Activated CD8-positive, alpha-beta T cell treated with anti-CD3 and anti-CD28 coated beads, Interleukin-2, amount 10 ng/mL, durations not matched to agents 7 days and 5 days (primary cell): Measurements from ENCODE around the gene FUCA2. TPM values are rescaled to one million over a fixed set of nuclear protein-coding genes. Genes with fewer than 3 reads are reported as not detected.
"Not testable (repeated sequence)": the region's sequence is repeated elsewhere in the genome, so short reads cannot be mapped to it uniquely, and the experiment has no call there.

ENCODE experiments used
- ATAC-seq: fragments of 150-1000 bp; cut with Tn5 transposase; one replicate; pipeline ENCODE4 v1.10.0; 2021; ENCODE audit warnings: moderate library complexity
- CTCF ChIA-PET: fragments of 350-600 bp; sonication (Branson Sonifier 250); formaldehyde crosslinking; loops from one replicate; lab custom pipeline; 2021; ENCODE audit warnings: antibody characterized with exemption; lab: Charles Lee
- POLR2A ChIA-PET: fragments of 350-600 bp; sonication (Branson Sonifier 250); formaldehyde crosslinking; loops from one replicate; lab custom pipeline; 2021; ENCODE audit warnings: antibody characterized with exemption; lab: Charles Lee
- DNase-seq: peaks from one replicate; pipeline ENCODE4 v3.0.0-alpha.2; 2020
- H3K27ac Mint-ChIP-seq: one replicate; pipeline ENCODE4 v1.8.0; 2021; ENCODE audit warnings: mild to moderate bottlenecking, mixed read lengths
- H3K27me3 Mint-ChIP-seq: one replicate; pipeline ENCODE4 v1.8.0; 2021; ENCODE audit warnings: low read depth, mixed read lengths
- H3K36me3 Mint-ChIP-seq: one replicate; pipeline ENCODE4 v1.8.0; 2021; ENCODE audit warnings: low read depth, mixed read lengths
- H3K4me1 Mint-ChIP-seq: one replicate; pipeline ENCODE4 v1.8.0; 2021; ENCODE audit warnings: low read depth, mixed read lengths
- H3K4me3 Mint-ChIP-seq: one replicate; pipeline ENCODE4 v1.8.0; 2021; ENCODE audit warnings: mild to moderate bottlenecking, mixed read lengths
- H3K9me3 Mint-ChIP-seq: one replicate; pipeline ENCODE4 v1.8.0; 2022; ENCODE audit warnings: mixed read lengths; ENCODE audit not compliant: insufficient read depth
- total RNA-seq, 2 experiments: library from RNA; stranded (reverse); gene quantifications; one replicate each; pipeline ENCODE4 v1.2.3, GENCODE V29; 2021

The FUCA2 gene
- total RNA-seq, 2 experiments from 2014 or later = 10.7 to 13.8 TPM

DNA sequence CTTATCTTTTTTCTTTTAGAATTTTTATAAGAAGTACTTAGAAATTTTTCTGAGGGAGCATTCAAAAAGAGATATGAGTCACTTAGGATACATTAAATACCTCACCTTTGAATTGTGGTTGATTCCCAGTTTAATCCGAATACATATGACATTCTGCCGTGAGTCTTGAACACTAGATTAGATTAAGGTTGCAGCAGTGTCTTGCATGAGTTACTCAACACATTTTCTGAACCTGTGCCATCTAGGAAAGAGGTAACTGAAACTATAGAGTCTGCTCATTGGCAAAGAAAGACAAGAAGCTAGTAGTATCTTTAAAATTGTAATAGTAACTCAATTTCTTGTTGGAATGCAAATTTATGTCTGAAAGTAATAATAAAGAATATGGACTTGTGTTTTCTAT, 46.0 kb downstream of the FUCA2 start:
- peaks cover 21% of the 10 kb centered on the region for H3K36me3 Mint-ChIP-seq
- no peaks in the 10 kb centered on the region for H3K4me1 Mint-ChIP-seq
- no peak overlapping the region for H3K27ac Mint-ChIP-seq
- H3K27me3 Mint-ChIP-seq = no peaks in the 10 kb centered on the region
- CTCF ChIA-PET = no interaction called here
- no peak for ATAC-seq
- H3K9me3 Mint-ChIP-seq = no peaks in the 10 kb centered on the region
- POLR2A ChIA-PET = no interaction called here
- no peak for DNase-seq
- H3K4me3 Mint-ChIP-seq = no peak overlapping the region

DNA sequence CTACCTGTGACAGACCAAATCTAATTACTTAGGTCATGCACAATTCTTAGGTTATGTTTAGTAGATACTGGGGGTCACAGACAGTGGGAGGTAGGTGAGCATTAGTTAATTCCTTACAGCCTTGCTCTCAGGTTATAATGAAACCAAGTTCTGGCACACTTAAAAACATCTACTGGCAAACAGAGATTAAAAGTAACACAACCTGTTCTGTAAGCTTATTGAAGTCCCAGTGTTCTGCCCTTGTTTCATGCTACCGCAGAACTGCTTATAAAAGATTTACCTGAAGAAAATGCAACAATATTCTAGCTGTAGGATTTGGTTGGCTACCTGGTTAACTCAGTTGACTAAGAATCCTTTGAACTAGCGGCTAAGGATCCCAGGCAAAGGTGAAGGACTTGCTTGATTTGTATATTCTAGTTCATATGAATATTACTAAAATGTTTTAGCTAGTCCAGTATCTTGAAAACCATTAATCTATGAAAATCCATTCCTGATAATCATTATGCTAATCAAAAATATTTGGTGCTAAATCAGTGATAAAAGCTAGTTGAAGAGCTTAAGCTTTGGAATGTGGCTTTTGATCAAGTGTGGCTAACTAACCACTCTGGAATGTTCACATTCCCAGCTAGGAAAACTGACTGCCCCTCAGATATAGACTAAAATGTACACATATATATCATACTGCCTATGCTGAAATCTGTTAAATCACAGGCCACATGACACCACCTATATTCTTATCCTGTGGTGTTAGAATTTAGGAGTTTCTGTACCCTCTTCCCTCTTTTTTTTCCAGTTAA, 53.8 kb downstream of the FUCA2 start:
- Mint-ChIP-seq H3K27ac (no peak overlapping the region), H3K9me3 (no peaks in the 10 kb centered on the region), H3K27me3 (no peaks in the 10 kb centered on the region), H3K36me3 (peaks cover 15% of the 10 kb centered on the region), H3K4me3 (no peak overlapping the region), H3K4me1 (no peaks in the 10 kb centered on the region)
- ATAC-seq (no peak), DNase-seq (no peak)
- ChIA-PET CTCF (no interaction called here), POLR2A (no interaction called here)

DNA sequence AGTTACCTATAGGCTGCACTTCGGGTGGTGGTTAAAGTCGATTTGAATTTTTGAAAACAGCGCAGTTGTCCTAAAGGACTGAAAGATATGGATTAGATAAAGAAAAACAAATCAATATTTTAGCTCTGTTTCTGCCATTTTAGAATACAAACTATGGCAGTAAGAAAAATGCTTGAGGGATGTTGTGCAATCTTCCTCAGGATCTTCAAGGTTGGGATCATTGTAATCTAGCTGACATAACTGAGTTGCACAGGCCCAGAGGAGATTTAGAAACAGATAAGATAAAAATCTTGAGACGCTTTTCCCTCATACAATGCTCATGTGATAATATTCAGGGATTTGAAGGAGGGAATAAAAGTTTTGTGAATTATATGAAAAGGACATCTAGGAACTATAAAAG, 60.0 kb downstream of the FUCA2 start:
- H3K27me3 Mint-ChIP-seq = no peaks in the 10 kb centered on the region
- ATAC-seq (no peak), DNase-seq (no peak)
- H3K4me3 Mint-ChIP-seq = peak overlapping the region; percentile 99
- no peaks in the 10 kb centered on the region for H3K9me3 Mint-ChIP-seq
- H3K27ac Mint-ChIP-seq = peak overlapping the region; percentile 100
- peaks cover 23% of the 10 kb centered on the region for H3K4me1 Mint-ChIP-seq
- CTCF ChIA-PET = interaction anchor here (1.4 kb wide), 1 partner anchor 392 kb away, joined by 5 read pairs; no protein-coding TSS in a partner anchor
- POLR2A ChIA-PET = interaction anchor here (1.0 to 2.1 kb wide), 3 partner anchors 9 to 77 kb away, joined by 3 to 20 read pairs (median 5); partner anchors contain the start of gene FUCA2
- H3K36me3 Mint-ChIP-seq = peaks cover 9% of the 10 kb centered on the region

DNA sequence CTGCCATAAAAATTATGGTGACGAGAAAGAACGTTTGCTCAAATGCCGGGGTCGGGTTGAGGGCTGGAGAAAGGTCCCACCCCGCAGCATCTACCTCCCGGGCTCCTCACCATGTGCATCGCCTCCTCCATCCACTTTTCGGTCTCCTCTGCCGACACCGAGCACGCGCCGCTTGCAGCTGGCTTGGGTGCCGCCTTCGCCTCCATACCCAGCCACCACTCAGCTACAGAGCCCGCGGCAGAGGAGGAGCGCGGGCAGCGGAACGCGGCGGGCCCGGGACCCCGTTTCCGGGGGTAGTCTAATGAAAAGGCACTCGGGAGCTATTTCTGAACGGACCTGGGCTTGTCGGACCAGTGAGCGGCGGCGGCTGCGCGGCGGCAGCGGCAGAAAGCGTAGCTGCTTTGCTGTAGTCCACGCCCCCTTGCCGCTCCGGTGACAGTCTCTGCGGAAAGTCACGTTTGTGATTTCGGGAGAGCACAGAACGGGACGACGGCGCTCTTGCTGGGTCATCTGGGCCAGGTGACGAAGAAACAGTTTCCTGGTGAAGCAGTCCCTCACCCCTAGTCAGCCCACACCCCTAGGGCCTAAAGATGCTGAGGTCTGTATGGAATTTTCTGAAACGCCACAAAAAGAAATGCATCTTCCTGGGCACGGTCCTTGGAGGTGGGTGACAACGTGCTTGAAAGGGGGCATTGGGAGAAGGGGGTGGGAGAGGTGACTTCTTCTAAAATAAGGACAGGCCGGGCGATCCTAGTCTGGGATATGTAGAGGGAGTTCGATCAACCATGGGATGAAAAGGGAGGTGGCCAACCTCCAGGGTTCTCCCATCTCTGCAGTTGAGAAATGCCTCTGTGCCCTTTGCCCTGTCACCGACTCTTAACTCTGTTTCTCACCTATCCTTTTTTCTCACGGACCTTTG, 60.8 kb downstream of the FUCA2 start, which contains the start of the genes ADAT2 and PEX3:
Gene ADAT2 (minus strand): TSS at position 243 of the 919 bp plus-strand sequence. CDS start 37 bp downstream, at position 206.
Gene PEX3 (plus strand): TSS at position 353 of the 919 bp plus-strand sequence. CDS start 238 bp downstream, at position 591.
- ATAC-seq = peak; percentile 97
- peaks cover 9% of the 10 kb centered on the region for H3K36me3 Mint-ChIP-seq
- H3K4me1 Mint-ChIP-seq = peaks cover 23% of the 10 kb centered on the region
- ChIA-PET POLR2A (interaction anchor here (0.6 to 2.1 kb wide), 20 partner anchors 8 to 825 kb away, joined by 3 to 20 read pairs (median 4); partner anchors contain the start of gene FUCA2), CTCF (interaction anchor here (2.3 kb wide), 1 partner anchor 23 kb away, joined by 10 read pairs; no protein-coding TSS in a partner anchor)
- H3K9me3 Mint-ChIP-seq = no peaks in the 10 kb centered on the region
- DNase-seq = peak; percentile 95
- H3K4me3 Mint-ChIP-seq = peak within 1 kb of the TSS; percentile 99
- no peaks in the 10 kb centered on the region for H3K27me3 Mint-ChIP-seq
- peak within 1 kb of the TSS; percentile 100 for H3K27ac Mint-ChIP-seq

- Mint-ChIP-seq H3K4me1 (peaks cover 23% of the 10 kb centered on the region), H3K4me3 (peak overlapping the region; percentile 99), H3K9me3 (no peaks in the 10 kb centered on the region), H3K27ac (peak overlapping the region; percentile 100), H3K36me3 (peaks cover 9% of the 10 kb centered on the region), H3K27me3 (no peaks in the 10 kb centered on the region)
- POLR2A ChIA-PET = interaction anchor here (0.6 to 2.1 kb wide), 18 partner anchors 8 to 825 kb away, joined by 3 to 20 read pairs (median 4); partner anchors contain the start of gene FUCA2
- peak; percentile 56 for DNase-seq
- CTCF ChIA-PET = interaction anchor here (0.6 to 2.3 kb wide), 4 partner anchors 22 to 442 kb away, joined by 3 to 10 read pairs (median 3); no protein-coding TSS in a partner anchor
- ATAC-seq = peak; percentile 8
Observed at GRCh38 chr6:143449714-143450452, 61.6 kb downstream of the FUCA2 start.

GRCh38 chr6:143449082-143449713, 62.3 kb downstream of the FUCA2 start:
- ChIA-PET POLR2A (interaction anchor here (1.9 kb wide), 1 partner anchor 606 kb away, joined by 4 read pairs; no protein-coding TSS in a partner anchor), CTCF (interaction anchor here (0.6 to 2.3 kb wide), 4 partner anchors 22 to 441 kb away, joined by 3 to 10 read pairs (median 3); no protein-coding TSS in a partner anchor)
- Mint-ChIP-seq H3K36me3 (peaks cover 14% of the 10 kb centered on the region), H3K4me1 (peaks cover 25% of the 10 kb centered on the region), H3K9me3 (no peaks in the 10 kb centered on the region), H3K4me3 (peak overlapping the region; percentile 99), H3K27me3 (no peaks in the 10 kb centered on the region), H3K27ac (peak overlapping the region; percentile 100)
- no peak for DNase-seq
- no peak for ATAC-seq

DNA sequence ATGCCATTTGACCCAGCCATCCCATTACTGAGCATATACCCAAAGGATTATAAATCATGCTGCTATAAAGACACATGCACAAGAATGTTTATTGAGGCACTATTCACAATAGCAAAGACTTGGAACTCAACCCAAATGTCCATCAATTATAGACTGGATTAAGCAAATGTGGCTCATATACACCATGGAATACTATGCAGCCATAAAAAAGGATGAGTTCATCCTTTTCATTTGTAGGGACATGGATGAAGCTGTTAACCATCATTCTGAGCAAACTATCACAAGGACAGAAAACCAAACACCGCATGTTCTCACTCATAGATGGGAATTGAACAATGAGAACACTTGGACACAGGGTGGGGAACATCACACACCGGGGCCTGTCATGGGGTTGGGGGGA, 63.7 kb downstream of the FUCA2 start:
- ATAC-seq, CTCF ChIA-PET, H3K4me3 Mint-ChIP-seq, H3K27me3 Mint-ChIP-seq, H3K27ac Mint-ChIP-seq, DNase-seq, POLR2A ChIA-PET, H3K9me3 Mint-ChIP-seq: not testable (repeated sequence)
- Mint-ChIP-seq H3K36me3 (peaks cover 20% of the 10 kb centered on the region), H3K4me1 (peaks cover 26% of the 10 kb centered on the region)

Other genes starting within 250 kb of the FUCA2 start
- gene ADAT2, start 61.0 kb downstream of the FUCA2 start, total RNA-seq = 10 to 100 TPM; 21.4 to 22.0 TPM
- gene PEX3, start 60.9 kb downstream of the FUCA2 start, total RNA-seq = 10 to 100 TPM; 14.5 to 15.1 TPM
- 10 to 100 TPM; 22.4 to 23.1 TPM for gene PHACTR2, start 166.2 kb upstream of the FUCA2 start, total RNA-seq